Measurements from ENCODE around the gene PCSK1N.

The PCSK1N gene

DNA sequence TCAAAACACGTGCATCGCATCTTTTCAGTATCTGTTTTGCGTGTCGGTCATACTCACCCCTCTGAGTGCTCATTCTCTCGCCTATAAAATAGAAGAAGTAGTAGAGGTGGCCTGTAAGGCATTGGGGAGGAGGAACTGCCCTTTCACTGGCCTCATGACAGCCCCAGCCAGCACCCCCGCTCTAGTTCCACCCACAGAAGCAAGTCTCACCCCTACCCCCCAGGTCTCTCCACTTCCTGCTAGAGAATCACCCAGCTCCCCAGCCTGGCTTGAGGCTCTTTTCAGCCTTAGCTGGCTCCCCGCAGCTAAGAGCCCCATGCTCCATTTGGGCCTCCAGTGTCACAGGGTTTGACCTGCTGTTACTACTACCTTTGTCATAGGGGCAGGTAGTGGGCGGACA lies 21.8 kb downstream of the PCSK1N start:
- Mint-ChIP-seq H3K36me3 (peaks cover 16% of the 10 kb centered on the region), H3K4me3 (no peak overlapping the region), H3K27me3 (no peaks in the 10 kb centered on the region), H3K27ac (no peak overlapping the region), H3K9me3 (no peaks in the 10 kb centered on the region), H3K4me1 (peaks cover 6% of the 10 kb centered on the region)
- DNase-seq: no peak
- CTCF ChIA-PET: no interaction called here

DNA sequence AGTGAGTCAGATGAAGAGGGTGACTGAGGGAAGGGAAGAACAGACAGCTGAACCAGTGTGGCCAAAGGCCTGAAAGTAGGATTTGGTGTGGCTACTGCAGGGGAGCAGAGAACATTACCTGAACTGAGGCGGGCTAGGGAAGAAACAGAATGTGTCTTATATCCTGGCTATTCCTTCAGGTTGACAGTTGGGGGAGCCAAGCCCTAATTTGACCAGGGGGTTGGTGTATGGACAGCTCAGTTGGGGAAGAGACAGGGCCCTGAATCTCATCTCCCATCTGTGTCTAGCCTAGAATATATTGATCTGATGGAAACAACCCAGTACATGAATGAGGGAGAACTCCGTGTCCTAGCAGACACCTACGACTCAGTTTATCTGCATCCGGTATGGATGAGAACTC lies 29.3 kb downstream of the PCSK1N start:
- CTCF ChIA-PET: interaction anchor here (1.0 kb wide), 1 partner anchor 21 kb away, joined by 3 read pairs; no protein-coding TSS in a partner anchor
- no peaks in the 10 kb centered on the region for H3K27me3 Mint-ChIP-seq
- H3K4me3 Mint-ChIP-seq: no peak overlapping the region
- H3K4me1 Mint-ChIP-seq: peaks cover 15% of the 10 kb centered on the region
- DNase-seq: no peak
- peak overlapping the region; percentile 49 for H3K27ac Mint-ChIP-seq
- H3K9me3 Mint-ChIP-seq: no peaks in the 10 kb centered on the region
- peaks cover 18% of the 10 kb centered on the region for H3K36me3 Mint-ChIP-seq

GRCh38 chrX:48802905-48803200 lies 32.6 kb downstream of the PCSK1N start:
- Mint-ChIP-seq H3K27me3 (no peaks in the 10 kb centered on the region), H3K4me3 (peak overlapping the region; percentile 92), H3K9me3 (no peaks in the 10 kb centered on the region), H3K27ac (peak overlapping the region; percentile 97), H3K4me1 (peaks cover 22% of the 10 kb centered on the region), H3K36me3 (peaks cover 20% of the 10 kb centered on the region)
- CTCF ChIA-PET: no interaction called here
- no peak for DNase-seq

GRCh38 chrX:48802089-48802904 lies 33.1 kb downstream of the PCSK1N start:
- CTCF ChIA-PET: interaction anchor here (0.6 to 0.9 kb wide), 2 partner anchors 141 to 154 kb away, joined by 3 read pairs; no protein-coding TSS in a partner anchor
- H3K27ac Mint-ChIP-seq: peak overlapping the region; percentile 97
- no peaks in the 10 kb centered on the region for H3K9me3 Mint-ChIP-seq
- peak overlapping the region; percentile 92 for H3K4me3 Mint-ChIP-seq
- peaks cover 22% of the 10 kb centered on the region for H3K4me1 Mint-ChIP-seq
- H3K36me3 Mint-ChIP-seq: peaks cover 20% of the 10 kb centered on the region
- peak; percentile 82 for DNase-seq
- H3K27me3 Mint-ChIP-seq: no peaks in the 10 kb centered on the region

GRCh38 chrX:48801280-48802088 lies 33.9 kb downstream of the PCSK1N start, which contains the start of gene HDAC6:
TSS of gene HDAC6 (plus strand) at chrX:48802067. CDS start at chrX:48802693, 626 bp downstream.
- peaks cover 22% of the 10 kb centered on the region for H3K4me1 Mint-ChIP-seq
- H3K9me3 Mint-ChIP-seq: no peaks in the 10 kb centered on the region
- peak; percentile 97 for DNase-seq
- CTCF ChIA-PET: interaction anchor here (0.6 to 0.9 kb wide), 2 partner anchors 141 to 153 kb away, joined by 3 read pairs; no protein-coding TSS in a partner anchor
- peaks cover 16% of the 10 kb centered on the region for H3K36me3 Mint-ChIP-seq
- no peaks in the 10 kb centered on the region for H3K27me3 Mint-ChIP-seq
- peak within 1 kb of the TSS; percentile 97 for H3K27ac Mint-ChIP-seq
- peak within 1 kb of the TSS; percentile 92 for H3K4me3 Mint-ChIP-seq

DNA sequence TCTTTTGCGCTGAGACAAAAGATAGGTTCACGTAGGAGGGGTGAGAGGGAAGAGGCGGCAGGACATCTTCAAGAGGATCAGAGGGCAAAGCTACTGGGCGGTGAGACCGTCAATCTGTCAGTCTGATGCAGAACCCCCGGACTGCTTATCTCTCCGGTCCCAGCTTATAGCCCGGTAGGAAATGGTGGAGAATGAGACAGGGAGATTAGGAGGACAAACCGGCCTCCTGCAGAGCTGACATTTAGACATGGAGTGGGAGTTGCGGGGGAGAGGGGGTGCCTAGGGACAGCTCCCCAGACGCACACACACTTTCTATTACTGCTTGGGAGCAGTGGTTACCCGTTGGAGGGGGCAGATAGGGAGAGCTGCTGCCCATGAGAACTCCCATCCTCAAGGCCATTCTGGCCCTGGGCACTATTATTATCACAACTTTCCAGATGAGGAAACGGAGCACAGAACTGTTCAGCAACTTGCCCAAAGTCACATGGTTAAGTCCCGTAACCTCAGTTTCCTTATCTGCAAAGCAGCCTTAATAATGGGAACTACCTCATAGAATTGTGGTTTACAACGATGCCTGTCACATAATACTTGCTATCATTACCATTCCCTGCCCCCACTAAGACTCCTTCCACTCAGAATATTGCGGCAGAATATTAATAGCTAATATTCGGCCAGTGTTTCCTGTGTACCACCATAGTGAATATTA lies 34.7 kb downstream of the PCSK1N start:
- Mint-ChIP-seq H3K36me3 (peaks cover 16% of the 10 kb centered on the region), H3K4me1 (peaks cover 22% of the 10 kb centered on the region), H3K9me3 (no peaks in the 10 kb centered on the region), H3K27me3 (no peaks in the 10 kb centered on the region), H3K4me3 (peak overlapping the region; percentile 92), H3K27ac (peak overlapping the region; percentile 97)
- CTCF ChIA-PET: interaction anchor here (0.9 to 1.2 kb wide), 2 partner anchors 152 kb away, joined by 3 to 5 read pairs; no protein-coding TSS in a partner anchor
- DNase-seq: peak; percentile 21

- CTCF ChIA-PET: no interaction called here
- no peak for DNase-seq
- peaks cover 4% of the 10 kb centered on the region for H3K27me3 Mint-ChIP-seq
- H3K9me3 Mint-ChIP-seq: no peaks in the 10 kb centered on the region
- H3K4me3 Mint-ChIP-seq: no peak overlapping the region
- H3K27ac Mint-ChIP-seq: no peak overlapping the region
- H3K36me3 Mint-ChIP-seq: peaks cover 7% of the 10 kb centered on the region
- peaks cover 20% of the 10 kb centered on the region for H3K4me1 Mint-ChIP-seq
Measured at GRCh38 chrX:48798318-48798717, 37.1 kb downstream of the PCSK1N start.

DNA sequence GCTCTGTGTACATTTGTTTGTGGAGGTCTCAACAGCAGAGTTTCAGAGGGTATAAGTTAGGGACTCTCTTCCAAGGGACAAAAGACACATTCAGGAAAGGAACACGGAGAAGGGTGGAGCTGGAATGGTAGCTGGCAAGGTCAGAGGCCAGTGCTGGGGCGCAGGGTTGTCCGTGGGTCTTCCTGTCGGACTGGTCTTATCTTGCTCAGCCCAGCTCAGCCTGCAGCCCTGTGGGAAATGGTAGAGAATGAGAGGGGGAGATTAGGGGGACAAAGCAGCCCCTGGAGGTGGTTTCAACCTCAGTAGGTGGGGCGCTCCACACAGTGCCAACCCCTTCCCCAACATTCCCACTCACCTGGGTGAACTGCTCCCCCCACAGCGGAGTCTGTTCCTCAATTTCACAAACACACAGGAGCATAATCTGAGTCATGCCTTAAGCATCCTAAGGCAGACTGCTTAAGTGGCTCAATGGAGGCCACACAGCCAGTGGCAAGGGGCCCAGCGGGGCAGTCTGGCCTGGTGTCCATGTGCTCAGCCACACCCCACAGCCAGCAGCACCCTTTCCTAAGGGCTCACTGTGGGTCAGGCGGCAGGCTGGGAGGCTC lies 40.4 kb downstream of the PCSK1N start:
- H3K36me3 Mint-ChIP-seq: no peaks in the 10 kb centered on the region
- no peak overlapping the region for H3K27ac Mint-ChIP-seq
- H3K4me1 Mint-ChIP-seq: peaks cover 6% of the 10 kb centered on the region
- no peak overlapping the region for H3K4me3 Mint-ChIP-seq
- CTCF ChIA-PET: no interaction called here
- DNase-seq: no peak
- H3K27me3 Mint-ChIP-seq: peaks cover 10% of the 10 kb centered on the region
- no peaks in the 10 kb centered on the region for H3K9me3 Mint-ChIP-seq

- H3K4me1 Mint-ChIP-seq: peaks cover 12% of the 10 kb centered on the region
- H3K36me3 Mint-ChIP-seq: no peaks in the 10 kb centered on the region
- CTCF ChIA-PET: no interaction called here
- peaks cover 16% of the 10 kb centered on the region for H3K27me3 Mint-ChIP-seq
- H3K4me3 Mint-ChIP-seq: no peak overlapping the region
- DNase-seq: no peak
- H3K9me3 Mint-ChIP-seq: no peaks in the 10 kb centered on the region
- H3K27ac Mint-ChIP-seq: no peak overlapping the region
Measured at GRCh38 chrX:48794340-48794910, 41.0 kb downstream of the PCSK1N start.

DNA sequence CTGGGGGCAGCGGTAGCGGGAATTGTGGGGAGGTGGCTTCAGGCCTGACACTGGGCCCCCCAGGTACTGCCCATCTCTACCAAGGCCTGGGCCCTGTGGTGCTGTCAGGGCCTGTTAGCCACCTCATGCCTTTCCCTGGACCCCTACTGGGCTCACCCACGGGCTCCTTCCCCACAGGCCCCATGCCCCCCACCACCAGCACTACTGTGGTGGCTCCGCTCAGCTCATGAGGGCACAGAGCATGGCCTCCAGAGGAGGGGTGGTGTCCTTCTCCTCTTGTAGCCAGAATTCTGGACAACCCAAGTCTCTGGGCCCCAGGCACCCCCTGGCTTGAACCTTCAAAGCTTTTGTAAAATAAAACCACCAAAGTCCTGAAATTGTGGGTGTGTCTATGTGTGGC lies 41.5 kb downstream of the PCSK1N start:
- no peaks in the 10 kb centered on the region for H3K36me3 Mint-ChIP-seq
- H3K27ac Mint-ChIP-seq: no peak overlapping the region
- CTCF ChIA-PET: no interaction called here
- no peaks in the 10 kb centered on the region for H3K9me3 Mint-ChIP-seq
- no peak overlapping the region for H3K4me3 Mint-ChIP-seq
- peaks cover 18% of the 10 kb centered on the region for H3K27me3 Mint-ChIP-seq
- no peak for DNase-seq
- peaks cover 16% of the 10 kb centered on the region for H3K4me1 Mint-ChIP-seq

- Mint-ChIP-seq H3K36me3 (no peaks in the 10 kb centered on the region), H3K27me3 (peaks cover 35% of the 10 kb centered on the region), H3K9me3 (no peaks in the 10 kb centered on the region), H3K27ac (no peak overlapping the region), H3K4me3 (no peak overlapping the region), H3K4me1 (peaks cover 22% of the 10 kb centered on the region)
- CTCF ChIA-PET: no interaction called here
- DNase-seq: no peak
Measured at GRCh38 chrX:48792219-48792618, 43.2 kb downstream of the PCSK1N start.

- peaks cover 22% of the 10 kb centered on the region for H3K4me1 Mint-ChIP-seq
- no peaks in the 10 kb centered on the region for H3K36me3 Mint-ChIP-seq
- H3K4me3 Mint-ChIP-seq: no peak overlapping the region
- no peak overlapping the region for H3K27ac Mint-ChIP-seq
- DNase-seq: no peak
- peaks cover 43% of the 10 kb centered on the region for H3K27me3 Mint-ChIP-seq
- H3K9me3 Mint-ChIP-seq: no peaks in the 10 kb centered on the region
- CTCF ChIA-PET: no interaction called here
Measured at GRCh38 chrX:48791063-48791820, 44.2 kb downstream of the PCSK1N start.

DNA sequence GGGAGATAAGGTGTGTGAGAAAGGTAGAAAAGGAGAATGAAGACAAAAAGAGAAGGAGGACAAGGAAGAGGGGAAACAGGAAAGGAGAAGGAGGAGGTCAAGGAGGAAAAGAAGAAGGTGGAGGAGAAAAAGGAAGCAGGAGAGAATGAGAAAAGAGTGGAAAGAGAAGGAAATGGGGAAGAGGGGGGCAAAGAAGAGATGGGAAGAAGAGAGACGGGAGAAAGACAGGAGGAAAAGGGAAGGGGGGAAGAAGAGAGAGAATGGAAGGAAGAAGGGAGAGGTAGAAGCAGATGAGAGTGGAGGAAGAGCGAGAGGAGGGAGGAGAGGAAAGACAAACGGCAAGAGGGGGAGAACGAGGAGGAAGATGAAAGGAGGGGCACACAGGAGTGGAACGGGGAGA lies 44.9 kb downstream of the PCSK1N start:
- no peaks in the 10 kb centered on the region for H3K9me3 Mint-ChIP-seq
- peaks cover 22% of the 10 kb centered on the region for H3K4me1 Mint-ChIP-seq
- H3K27ac Mint-ChIP-seq: no peak overlapping the region
- H3K4me3 Mint-ChIP-seq: no peak overlapping the region
- DNase-seq: no peak
- CTCF ChIA-PET: no interaction called here
- H3K36me3 Mint-ChIP-seq: no peaks in the 10 kb centered on the region
- peaks cover 46% of the 10 kb centered on the region for H3K27me3 Mint-ChIP-seq
